ENCODE measurements around the gene MPP7.

The MPP7 gene

GRCh38 chr10:28266449-28267224 is 36.2 kb downstream of the MPP7 start:
- DNase-seq (ENCODE audit: low spot score) = no peak

GRCh38 chr10:28263136-28263857 is 39.6 kb downstream of the MPP7 start:
- no peak for DNase-seq (ENCODE audit: low spot score)

GRCh38 chr10:28256776-28257175 is 46.1 kb downstream of the MPP7 start:
- no peak for DNase-seq (ENCODE audit: low spot score)

GRCh38 chr10:28254290-28254985 is 48.4 kb downstream of the MPP7 start:
- DNase-seq (ENCODE audit: low spot score) = no peak

- DNase-seq (ENCODE audit: low spot score) = no peak
These were observed 49.6 kb downstream of the MPP7 start for GRCh38 chr10:28253169-28253785.

Data from hematopoietic multipotent progenitor cell treated with erythropoietin and hydrocortisone succinate and interleukin-3 and kit ligand, for 15 days (in vitro differentiated cells).